ENCODE results near the gene ADRB1.

The ADRB1 gene

GRCh38 chr10:114026189-114027040 is 17.3 kb upstream of the ADRB1 start:
- DNase-seq = no peak

- no peak for DNase-seq
These were observed 16.6 kb upstream of the ADRB1 start for GRCh38 chr10:114027041-114027394.

- DNase-seq = no peak
These were observed 15.7 kb upstream of the ADRB1 start for GRCh38 chr10:114027951-114028350.

GRCh38 chr10:114028425-114028824 is 15.2 kb upstream of the ADRB1 start:
- DNase-seq = no peak

GRCh38 chr10:114029655-114030054 is 14.0 kb upstream of the ADRB1 start:
- DNase-seq = no peak

GRCh38 chr10:114030140-114030539 is 13.5 kb upstream of the ADRB1 start:
- no peak for DNase-seq

GRCh38 chr10:114031073-114031972 is 12.3 kb upstream of the ADRB1 start:
- no peak for DNase-seq

- no peak for DNase-seq
These were observed 10.1 kb upstream of the ADRB1 start for GRCh38 chr10:114033566-114033965.

- DNase-seq = no peak
These were observed 8.6 kb upstream of the ADRB1 start for GRCh38 chr10:114034923-114035645.

- no peak for DNase-seq
These were observed 7.9 kb upstream of the ADRB1 start for GRCh38 chr10:114035791-114036190.

GRCh38 chr10:114038819-114039218 is 4.8 kb upstream of the ADRB1 start:
- DNase-seq = no peak

GRCh38 chr10:114041166-114041565 is 2.5 kb upstream of the ADRB1 start:
- no peak for DNase-seq

- DNase-seq = no peak
These were observed 653 bp upstream of the ADRB1 start for GRCh38 chr10:114042895-114043531.

- no peak for DNase-seq
These were observed 825 bp downstream of the ADRB1 start for GRCh38 chr10:114044247-114045135.

GRCh38 chr10:114045136-114046086 is 1.7 kb downstream of the ADRB1 start:
- no peak for DNase-seq

GRCh38 chr10:114046087-114046458 is 2.4 kb downstream of the ADRB1 start:
- DNase-seq = no peak

GRCh38 chr10:114048472-114048871 is 4.8 kb downstream of the ADRB1 start:
- no peak for DNase-seq

GRCh38 chr10:114051714-114052113 is 8.0 kb downstream of the ADRB1 start:
- no peak for DNase-seq

- DNase-seq = no peak
These were observed 8.6 kb downstream of the ADRB1 start for GRCh38 chr10:114052255-114052654.

GRCh38 chr10:114053946-114054345 is 10.3 kb downstream of the ADRB1 start:
- no peak for DNase-seq

GRCh38 chr10:114057855-114058254 is 14.2 kb downstream of the ADRB1 start:
- no peak for DNase-seq

Measured in stimulated activated CD4-positive, alpha-beta T cell treated with anti-CD3 and anti-CD28 coated beads, Interleukin-12 subunit alpha, Interleukin-12 subunit beta, amount 100 ng/mL, for 4 hours (primary cell).